ENCODE results near the gene ALKBH6.

The ALKBH6 gene

GRCh38 chr19:36051236-36051635, 37.2 kb upstream of the ALKBH6 start:
- peaks cover 3% of the 10 kb centered on the region for H3K4me1 ChIP-seq (ENCODE audit: insufficient read depth, poor library complexity, severe bottlenecking)
- peak; percentile 32 for TF ChIP-seq CTCF (IDR thresholded peaks at IDR 0.05; ENCODE audit: poor library complexity, severe bottlenecking)
- no peaks in the 10 kb centered on the region for H3K27me3 ChIP-seq (ENCODE audit: insufficient read depth, poor library complexity, severe bottlenecking)
- H3K9me3 ChIP-seq (ENCODE audit: severe bottlenecking) = no peaks in the 10 kb centered on the region
- ATAC-seq (ENCODE audit: low read depth) (no peak), DNase-seq (ENCODE audit: low spot score) (no peak)
- H3K36me3 ChIP-seq (ENCODE audit: low read depth) = no peaks in the 10 kb centered on the region
- no peak overlapping the region for H3K4me3 ChIP-seq (ENCODE audit: severe bottlenecking)
- H3K27ac ChIP-seq (ENCODE audit: poor library complexity, severe bottlenecking) = no peak overlapping the region

- DNase-seq (ENCODE audit: low spot score) = no peak
- no peaks in the 10 kb centered on the region for H3K27me3 ChIP-seq (ENCODE audit: insufficient read depth, poor library complexity, severe bottlenecking)
- H3K27ac ChIP-seq (ENCODE audit: poor library complexity, severe bottlenecking) = peak overlapping the region; percentile 14
- H3K4me3 ChIP-seq (ENCODE audit: severe bottlenecking) = no peak overlapping the region
- ATAC-seq (ENCODE audit: low read depth) = no peak
- H3K36me3 ChIP-seq (ENCODE audit: low read depth) = peaks cover 3% of the 10 kb centered on the region; the same call in 1 of the 2 replicates
- TF ChIP-seq CTCF (IDR thresholded peaks at IDR 0.05; ENCODE audit: poor library complexity, severe bottlenecking) = no peak
- H3K9me3 ChIP-seq (ENCODE audit: severe bottlenecking) = no peaks in the 10 kb centered on the region
- H3K4me1 ChIP-seq (ENCODE audit: insufficient read depth, poor library complexity, severe bottlenecking) = peaks cover 3% of the 10 kb centered on the region
These were observed 35.2 kb upstream of the ALKBH6 start for GRCh38 chr19:36049080-36049698.

GRCh38 chr19:36047835-36048234, 33.8 kb upstream of the ALKBH6 start:
- ATAC-seq (ENCODE audit: low read depth) (no peak), DNase-seq (ENCODE audit: low spot score) (no peak)
- TF ChIP-seq CTCF (IDR thresholded peaks at IDR 0.05; ENCODE audit: poor library complexity, severe bottlenecking) = no peak
- no peak overlapping the region for H3K27ac ChIP-seq (ENCODE audit: poor library complexity, severe bottlenecking)
- peaks cover 3% of the 10 kb centered on the region for H3K4me1 ChIP-seq (ENCODE audit: insufficient read depth, poor library complexity, severe bottlenecking)
- H3K27me3 ChIP-seq (ENCODE audit: insufficient read depth, poor library complexity, severe bottlenecking) = no peaks in the 10 kb centered on the region
- H3K36me3 ChIP-seq (ENCODE audit: low read depth) = peaks cover 7% of the 10 kb centered on the region; the same call in 1 of the 2 replicates
- H3K4me3 ChIP-seq (ENCODE audit: severe bottlenecking) = no peak overlapping the region
- H3K9me3 ChIP-seq (ENCODE audit: severe bottlenecking) = no peaks in the 10 kb centered on the region

- Histone ChIP-seq H3K4me1 (ENCODE audit: insufficient read depth, poor library complexity, severe bottlenecking) (peaks cover 6% of the 10 kb centered on the region), H3K27me3 (ENCODE audit: insufficient read depth, poor library complexity, severe bottlenecking) (no peaks in the 10 kb centered on the region), H3K9me3 (ENCODE audit: severe bottlenecking) (no peaks in the 10 kb centered on the region), H3K36me3 (ENCODE audit: low read depth) (peaks cover 8% of the 10 kb centered on the region), H3K27ac (ENCODE audit: poor library complexity, severe bottlenecking) (no peak overlapping the region), H3K4me3 (ENCODE audit: severe bottlenecking) (no peak overlapping the region)
- TF ChIP-seq CTCF (IDR thresholded peaks at IDR 0.05; ENCODE audit: poor library complexity, severe bottlenecking) = no peak
- ATAC-seq (ENCODE audit: low read depth) = no peak
- no peak for DNase-seq (ENCODE audit: low spot score)
These were observed 32.5 kb upstream of the ALKBH6 start for GRCh38 chr19:36046443-36047050.

- no peak for TF ChIP-seq CTCF (IDR thresholded peaks at IDR 0.05; ENCODE audit: poor library complexity, severe bottlenecking)
These were observed 29.9 kb upstream of the ALKBH6 start for GRCh38 chr19:36043952-36044351.

More at GRCh38 chr19:36043952-36044351, 29.9 kb upstream of the ALKBH6 start:
- ATAC-seq (ENCODE audit: low read depth) = no peak
- Histone ChIP-seq H3K4me1 (ENCODE audit: insufficient read depth, poor library complexity, severe bottlenecking) (peaks cover 7% of the 10 kb centered on the region), H3K27me3 (ENCODE audit: insufficient read depth, poor library complexity, severe bottlenecking) (no peaks in the 10 kb centered on the region), H3K9me3 (ENCODE audit: severe bottlenecking) (no peaks in the 10 kb centered on the region), H3K27ac (ENCODE audit: poor library complexity, severe bottlenecking) (no peak overlapping the region), H3K36me3 (ENCODE audit: low read depth) (peaks cover 11% of the 10 kb centered on the region), H3K4me3 (ENCODE audit: severe bottlenecking) (no peak overlapping the region)
- no peak for DNase-seq (ENCODE audit: low spot score)
